PFSK-1 (cell line): ENCODE data around the gene THBD.

ENCODE experiments used
- REST ChIP-seq, 2 experiments: IDR thresholded peaks; 2 replicates each; pipeline versions ENCODE4 v1.6.1 to v1.8.0; 2011 to 2012; ENCODE audit warnings: low read depth in 2 of 2, low read length in 2 of 2, control low read depth in 1 of 2, inconsistent platforms in 1 of 2, mild to moderate bottlenecking in 1 of 2, moderate library complexity in 1 of 2; ENCODE audit not compliant: insufficient read depth in 1 of 2
- TAF1 ChIP-seq: IDR thresholded peaks from 2 replicates; pipeline ENCODE4 v1.6.1; 2012; ENCODE audit warnings: low read length, control low read depth, borderline replicate concordance; ENCODE audit not compliant: insufficient read depth

GRCh38 chr20:23077277-23077676 is 27.8 kb upstream of the THBD start:
- TF ChIP-seq REST (IDR thresholded peaks at IDR 0.05; ENCODE audit: insufficient read depth in 1 of 2, low read depth in 2 of 2, low read length in 2 of 2) (no peak), TAF1 (no peak)
